ENCODE results near the gene PCDH12.
"Not testable (repeated sequence)": the region's sequence is repeated elsewhere in the genome, so short reads cannot be mapped to it uniquely, and the experiment has no call there.

PCDH12 gene

GRCh38 chr5:141941779-141942178, 16.2 kb downstream of the PCDH12 start:
- H3K4me3 ChIP-seq (ENCODE audit: low read length) = no peak overlapping the region
- H2AFZ ChIP-seq (ENCODE audit: low read depth, low read length) = no peak overlapping the region
- no peaks in the 10 kb centered on the region for H3K4me1 ChIP-seq (ENCODE audit: insufficient read depth, low read length)
- no peaks in the 10 kb centered on the region for H3K9me3 ChIP-seq (ENCODE audit: low read length)
- H3K27me3 ChIP-seq (ENCODE audit: insufficient read depth, low read length) = no peaks in the 10 kb centered on the region
- peaks cover 20% of the 10 kb centered on the region for H3K36me3 ChIP-seq (ENCODE audit: insufficient read depth, low read length)

- no peaks in the 10 kb centered on the region for H3K27me3 ChIP-seq (ENCODE audit: insufficient read depth, low read length)
- H3K36me3 ChIP-seq (ENCODE audit: insufficient read depth, low read length) = peaks cover 22% of the 10 kb centered on the region
- no peak overlapping the region for H2AFZ ChIP-seq (ENCODE audit: low read depth, low read length)
- no peaks in the 10 kb centered on the region for H3K9me3 ChIP-seq (ENCODE audit: low read length)
- no peaks in the 10 kb centered on the region for H3K4me1 ChIP-seq (ENCODE audit: insufficient read depth, low read length)
- H3K4me3 ChIP-seq (ENCODE audit: low read length) = no peak overlapping the region
Observed at GRCh38 chr5:141941307-141941706, 16.7 kb downstream of the PCDH12 start.

GRCh38 chr5:141940695-141941271, 17.2 kb downstream of the PCDH12 start:
- no peaks in the 10 kb centered on the region for H3K9me3 ChIP-seq (ENCODE audit: low read length)
- no peak overlapping the region for H3K4me3 ChIP-seq (ENCODE audit: low read length)
- H3K4me1 ChIP-seq (ENCODE audit: insufficient read depth, low read length) = no peaks in the 10 kb centered on the region
- H3K36me3 ChIP-seq (ENCODE audit: insufficient read depth, low read length) = peaks cover 27% of the 10 kb centered on the region
- no peaks in the 10 kb centered on the region for H3K27me3 ChIP-seq (ENCODE audit: insufficient read depth, low read length)
- no peak overlapping the region for H2AFZ ChIP-seq (ENCODE audit: low read depth, low read length)

- peaks cover 72% of the 10 kb centered on the region for H3K36me3 ChIP-seq (ENCODE audit: insufficient read depth, low read length)
- no peaks in the 10 kb centered on the region for H3K27me3 ChIP-seq (ENCODE audit: insufficient read depth, low read length)
- no peak overlapping the region for H3K4me3 ChIP-seq (ENCODE audit: low read length)
- H3K4me1 ChIP-seq (ENCODE audit: insufficient read depth, low read length) = no peaks in the 10 kb centered on the region
- no peak overlapping the region for H2AFZ ChIP-seq (ENCODE audit: low read depth, low read length)
- no peaks in the 10 kb centered on the region for H3K9me3 ChIP-seq (ENCODE audit: low read length)
Observed at GRCh38 chr5:141935538-141935937, 22.5 kb downstream of the PCDH12 start.

- Histone ChIP-seq H3K4me3 (ENCODE audit: low read length) (no peak overlapping the region), H3K9me3 (ENCODE audit: low read length) (no peaks in the 10 kb centered on the region), H3K4me1 (ENCODE audit: insufficient read depth, low read length) (no peaks in the 10 kb centered on the region), H3K27me3 (ENCODE audit: insufficient read depth, low read length) (no peaks in the 10 kb centered on the region), H3K36me3 (ENCODE audit: insufficient read depth, low read length) (peaks cover 83% of the 10 kb centered on the region), H2AFZ (ENCODE audit: low read depth, low read length) (no peak overlapping the region)
Observed at GRCh38 chr5:141934099-141934844, 23.7 kb downstream of the PCDH12 start.

- H3K4me1 ChIP-seq (ENCODE audit: insufficient read depth, low read length) = no peaks in the 10 kb centered on the region
- H3K27me3 ChIP-seq (ENCODE audit: insufficient read depth, low read length) = no peaks in the 10 kb centered on the region
- no peaks in the 10 kb centered on the region for H3K9me3 ChIP-seq (ENCODE audit: low read length)
- no peak overlapping the region for H2AFZ ChIP-seq (ENCODE audit: low read depth, low read length)
- no peak overlapping the region for H3K4me3 ChIP-seq (ENCODE audit: low read length)
- peaks cover 85% of the 10 kb centered on the region for H3K36me3 ChIP-seq (ENCODE audit: insufficient read depth, low read length)
Observed at GRCh38 chr5:141933151-141933550, 24.9 kb downstream of the PCDH12 start.

GRCh38 chr5:141931694-141932093, 26.3 kb downstream of the PCDH12 start:
- Histone ChIP-seq H3K36me3 (ENCODE audit: insufficient read depth, low read length) (peaks cover 89% of the 10 kb centered on the region), H3K9me3 (ENCODE audit: low read length) (no peaks in the 10 kb centered on the region), H3K4me3 (ENCODE audit: low read length) (no peak overlapping the region), H3K27me3 (ENCODE audit: insufficient read depth, low read length) (no peaks in the 10 kb centered on the region), H2AFZ (ENCODE audit: low read depth, low read length) (no peak overlapping the region), H3K4me1 (ENCODE audit: insufficient read depth, low read length) (no peaks in the 10 kb centered on the region)

- H3K36me3 ChIP-seq (ENCODE audit: insufficient read depth, low read length) = peaks cover 83% of the 10 kb centered on the region
Observed at GRCh38 chr5:141929398-141930058, 28.5 kb downstream of the PCDH12 start.

GRCh38 chr5:141928051-141928450, 30.0 kb downstream of the PCDH12 start:
- Histone ChIP-seq H3K36me3 (ENCODE audit: insufficient read depth, low read length) (peaks cover 70% of the 10 kb centered on the region), H3K27me3 (ENCODE audit: insufficient read depth, low read length) (no peaks in the 10 kb centered on the region), H2AFZ (ENCODE audit: low read depth, low read length) (no peak overlapping the region), H3K4me1 (ENCODE audit: insufficient read depth, low read length) (peaks cover 6% of the 10 kb centered on the region), H3K9me3 (ENCODE audit: low read length) (no peaks in the 10 kb centered on the region), H3K4me3 (ENCODE audit: low read length) (no peak overlapping the region)

More at GRCh38 chr5:141929398-141930058, 28.5 kb downstream of the PCDH12 start:
- H2AFZ ChIP-seq (ENCODE audit: low read depth, low read length) = no peak overlapping the region
- no peaks in the 10 kb centered on the region for H3K9me3 ChIP-seq (ENCODE audit: low read length)
- no peak overlapping the region for H3K4me3 ChIP-seq (ENCODE audit: low read length)
- H3K27me3 ChIP-seq (ENCODE audit: insufficient read depth, low read length) = no peaks in the 10 kb centered on the region
- H3K4me1 ChIP-seq (ENCODE audit: insufficient read depth, low read length) = peaks cover under 1% of the 10 kb centered on the region

GRCh38 chr5:141926434-141926833, 31.6 kb downstream of the PCDH12 start:
- no peak overlapping the region for H2AFZ ChIP-seq (ENCODE audit: low read depth, low read length)
- H3K36me3 ChIP-seq (ENCODE audit: insufficient read depth, low read length) = peaks cover 58% of the 10 kb centered on the region
- no peak overlapping the region for H3K4me3 ChIP-seq (ENCODE audit: low read length)
- H3K27me3 ChIP-seq (ENCODE audit: insufficient read depth, low read length) = no peaks in the 10 kb centered on the region
- H3K9me3 ChIP-seq (ENCODE audit: low read length) = no peaks in the 10 kb centered on the region
- H3K4me1 ChIP-seq (ENCODE audit: insufficient read depth, low read length) = peaks cover 13% of the 10 kb centered on the region

GRCh38 chr5:141923448-141924313, 34.3 kb downstream of the PCDH12 start, which contains the start of gene DELE1:
Gene DELE1 (plus strand): TSS chr5:141923871. CDS start chr5:141923942, 71 bp downstream.
- Histone ChIP-seq H3K9me3 (ENCODE audit: low read length) (no peaks in the 10 kb centered on the region), H3K4me3 (ENCODE audit: low read length) (peak within 1 kb of the TSS; percentile 75), H2AFZ (ENCODE audit: low read depth, low read length) (peak within 1 kb of the TSS; percentile 56), H3K36me3 (ENCODE audit: insufficient read depth, low read length) (peaks cover 31% of the 10 kb centered on the region), H3K27me3 (ENCODE audit: insufficient read depth, low read length) (no peaks in the 10 kb centered on the region), H3K4me1 (ENCODE audit: insufficient read depth, low read length) (peaks cover 13% of the 10 kb centered on the region)

GRCh38 chr5:141922827-141923447, 35.1 kb downstream of the PCDH12 start:
- Histone ChIP-seq H3K36me3 (ENCODE audit: insufficient read depth, low read length) (peaks cover 24% of the 10 kb centered on the region), H3K4me1 (ENCODE audit: insufficient read depth, low read length) (peaks cover 13% of the 10 kb centered on the region), H3K4me3 (ENCODE audit: low read length) (peak overlapping the region; percentile 75), H2AFZ (ENCODE audit: low read depth, low read length) (peak overlapping the region; percentile 56)
- H3K9me3 ChIP-seq (ENCODE audit: low read length); H3K27me3 ChIP-seq (ENCODE audit: insufficient read depth, low read length): not testable (repeated sequence)

Measured in neuron (in vitro differentiated cells).